Neural progenitor cell (in vitro differentiated cells): ENCODE results near the gene OTUD3. TPM values are rescaled to one million over a fixed set of nuclear protein-coding genes. Genes with fewer than 3 reads are reported as not detected.

ENCODE experiments used
- DNase-seq: peaks from one replicate; pipeline ENCODE4 v3.0.0-alpha.2; 2016; ENCODE audit warnings: low spot score
- H2AFZ ChIP-seq: fragments of 200-600 bp; sonication (generic); replicated peaks from 2 replicates; pipeline ENCODE4 v1.6.1; 2016; ENCODE audit warnings: antibody characterized with exemption
- H3F3A ChIP-seq: fragments of 200-600 bp; sonication (generic); 2 replicates; pipeline ENCODE4 v1.6.1; 2016; ENCODE audit warnings: antibody characterized with exemption, low read depth
- H3K27ac ChIP-seq: fragments of 200-600 bp; sonication (generic); 2 replicates; pipeline ENCODE4 v1.5.1; 2016; ENCODE audit warnings: mild to moderate bottlenecking
- H3K27me3 ChIP-seq: fragments of 200-600 bp; sonication (generic); 2 replicates; pipeline ENCODE4 v1.6.1; 2016; ENCODE audit warnings: mild to moderate bottlenecking, moderate library complexity
- H3K36me3 ChIP-seq: fragments of 200-600 bp; sonication (generic); 2 replicates; pipeline ENCODE4 v1.5.1; 2016
- H3K4me1 ChIP-seq: fragments of 200-600 bp; sonication (generic); 2 replicates; pipeline ENCODE4 v1.6.1; 2016; ENCODE audit warnings: mixed run types
- H3K4me2 ChIP-seq: fragments of 200-600 bp; sonication (generic); 2 replicates; pipeline ENCODE4 v1.6.1; 2016
- H3K4me3 ChIP-seq: fragments of 200-600 bp; sonication (generic); 2 replicates; pipeline ENCODE4 v1.5.1; 2016
- H3K79me2 ChIP-seq: fragments of 200-600 bp; sonication (generic); 2 replicates; pipeline ENCODE4 v1.6.1; 2016; ENCODE audit warnings: low read depth
- H3K9ac ChIP-seq: fragments of 200-600 bp; sonication (generic); 2 replicates; pipeline ENCODE4 v1.6.1; 2016
- H3K9me3 ChIP-seq: fragments of 200-600 bp; sonication (generic); 2 replicates; pipeline ENCODE4 v1.5.1; 2016; ENCODE audit warnings: low read depth
- H4K20me1 ChIP-seq: fragments of 200-600 bp; sonication (generic); 2 replicates; pipeline ENCODE4 v1.6.1; 2016; ENCODE audit warnings: low read depth
- H3K27ac Mint-ChIP-seq: 3 replicates; pipeline ENCODE4 v1.8.0; 2021; ENCODE audit warnings: mixed read lengths
- H3K27me3 Mint-ChIP-seq: 2 replicates; pipeline ENCODE4 v1.8.0; 2022; ENCODE audit warnings: low read depth, mild to moderate bottlenecking, inconsistent platforms, moderate library complexity, mixed read lengths; ENCODE audit not compliant: insufficient read depth
- H3K36me3 Mint-ChIP-seq: 3 replicates; pipeline ENCODE4 v1.8.0; 2021; ENCODE audit warnings: mixed read lengths
- H3K4me1 Mint-ChIP-seq: 3 replicates; pipeline ENCODE4 v1.8.0; 2021; ENCODE audit warnings: mixed read lengths
- H3K4me3 Mint-ChIP-seq: 3 replicates; pipeline ENCODE4 v1.8.0; 2021; ENCODE audit warnings: mild to moderate bottlenecking, moderate library complexity, mixed read lengths
- H3K9me3 Mint-ChIP-seq: 3 replicates; pipeline ENCODE4 v1.8.0; 2020; ENCODE audit warnings: mixed read lengths
- EZH2 ChIP-seq: fragments of 200-600 bp; sonication (generic); IDR thresholded peaks from 2 replicates; pipeline ENCODE4 v1.6.1; 2017; ENCODE audit warnings: antibody characterized with exemption, mild to moderate bottlenecking, moderate library complexity
- EZH2phosphoT487 ChIP-seq: fragments of 200-600 bp; sonication (generic); IDR thresholded peaks from 2 replicates; pipeline ENCODE4 v1.6.1; 2017; ENCODE audit warnings: antibody characterized with exemption
- total RNA-seq: library from RNA; depleted of rRNA; stranded (reverse); fragments of >200 nt; gene quantifications from 2 replicates; pipeline ENCODE4 v1.2.3, GENCODE V29; 2015; ENCODE audit warnings: low replicate concordance
- TF ChIP-seq, protein P1 (sequence below): fragments of 200-600 bp; sonication (generic); IDR thresholded peaks from 2 replicates; pipeline ENCODE4 v1.5.1; 2017; ENCODE audit warnings: antibody characterized with exemption, mild to moderate bottlenecking

Gene OTUD3
- total RNA-seq, 1 donor from 2014 or later, result 28.6 TPM

DNA sequence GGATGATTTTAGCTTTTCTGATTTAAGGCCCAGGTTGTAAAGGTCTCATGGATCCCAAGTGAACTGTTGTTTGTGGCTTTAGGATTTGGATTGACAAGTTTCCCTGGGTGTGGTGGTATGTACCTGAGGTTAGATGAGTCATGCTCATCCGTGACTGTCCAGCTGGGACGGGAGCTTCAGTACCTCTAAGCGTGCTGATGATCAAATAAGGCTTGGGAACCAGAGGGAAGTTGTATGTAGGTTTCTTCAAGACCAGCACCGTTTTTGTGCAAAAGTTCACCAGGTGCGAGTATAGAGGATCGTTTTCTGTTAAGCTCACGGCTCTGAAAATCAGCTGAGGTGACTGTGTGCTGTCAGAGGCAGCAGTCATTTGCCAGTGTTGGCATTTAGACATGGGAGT, 21.4 kb downstream of the OTUD3 start:
- Histone ChIP-seq H3F3A (no peaks in the 10 kb centered on the region), H3K79me2 (peaks cover 12% of the 10 kb centered on the region), H3K4me2 (no peak overlapping the region), H4K20me1 (no peaks in the 10 kb centered on the region), H3K4me3 (no peak overlapping the region), H3K4me1 (no peaks in the 10 kb centered on the region), H2AFZ (no peak overlapping the region), H3K36me3 (peaks cover 22% of the 10 kb centered on the region), H3K9ac (no peak overlapping the region), H3K27ac (no peak overlapping the region), H3K9me3 (no peaks in the 10 kb centered on the region), H3K27me3 (no peaks in the 10 kb centered on the region)
- Mint-ChIP-seq H3K36me3 (peaks cover 41% of the 10 kb centered on the region), H3K4me3 (no peak overlapping the region), H3K4me1 (no peaks in the 10 kb centered on the region), H3K9me3 (no peaks in the 10 kb centered on the region), H3K27me3 (no peaks in the 10 kb centered on the region), H3K27ac (no peak overlapping the region)
- TF ChIP-seq, protein P1, sequence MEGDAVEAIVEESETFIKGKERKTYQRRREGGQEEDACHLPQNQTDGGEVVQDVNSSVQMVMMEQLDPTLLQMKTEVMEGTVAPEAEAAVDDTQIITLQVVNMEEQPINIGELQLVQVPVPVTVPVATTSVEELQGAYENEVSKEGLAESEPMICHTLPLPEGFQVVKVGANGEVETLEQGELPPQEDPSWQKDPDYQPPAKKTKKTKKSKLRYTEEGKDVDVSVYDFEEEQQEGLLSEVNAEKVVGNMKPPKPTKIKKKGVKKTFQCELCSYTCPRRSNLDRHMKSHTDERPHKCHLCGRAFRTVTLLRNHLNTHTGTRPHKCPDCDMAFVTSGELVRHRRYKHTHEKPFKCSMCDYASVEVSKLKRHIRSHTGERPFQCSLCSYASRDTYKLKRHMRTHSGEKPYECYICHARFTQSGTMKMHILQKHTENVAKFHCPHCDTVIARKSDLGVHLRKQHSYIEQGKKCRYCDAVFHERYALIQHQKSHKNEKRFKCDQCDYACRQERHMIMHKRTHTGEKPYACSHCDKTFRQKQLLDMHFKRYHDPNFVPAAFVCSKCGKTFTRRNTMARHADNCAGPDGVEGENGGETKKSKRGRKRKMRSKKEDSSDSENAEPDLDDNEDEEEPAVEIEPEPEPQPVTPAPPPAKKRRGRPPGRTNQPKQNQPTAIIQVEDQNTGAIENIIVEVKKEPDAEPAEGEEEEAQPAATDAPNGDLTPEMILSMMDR, result no peak
- TF ChIP-seq EZH2, result no peak
- no peak for TF ChIP-seq EZH2phosphoT487
- DNase-seq, result no peak

DNA sequence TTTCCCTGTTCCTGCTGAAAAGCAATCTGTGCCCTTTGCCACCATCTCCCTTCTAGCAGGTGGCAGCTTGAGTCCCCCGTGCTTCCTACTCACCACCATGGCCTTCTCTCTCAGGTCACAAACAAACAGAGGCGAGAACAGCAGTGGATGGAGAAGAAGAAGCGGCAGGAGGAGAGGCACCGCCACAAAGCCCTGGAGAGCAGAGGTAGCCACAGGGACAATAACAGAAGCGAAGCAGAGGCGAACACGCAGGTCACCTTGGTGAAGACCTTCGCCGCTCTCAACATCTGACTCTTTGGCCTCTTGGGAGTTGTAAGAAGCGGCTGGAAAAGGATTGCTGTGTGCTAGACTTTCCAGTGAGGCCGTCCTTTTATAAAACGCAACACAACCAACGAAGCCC, 25.3 kb downstream of the OTUD3 start:
- Mint-ChIP-seq H3K27ac (no peak overlapping the region), H3K36me3 (peaks cover 43% of the 10 kb centered on the region), H3K4me3 (no peak overlapping the region), H3K4me1 (no peaks in the 10 kb centered on the region), H3K9me3 (no peaks in the 10 kb centered on the region), H3K27me3 (no peaks in the 10 kb centered on the region)
- Histone ChIP-seq H3K79me2 (no peaks in the 10 kb centered on the region), H3K4me1 (no peaks in the 10 kb centered on the region), H3K27ac (no peak overlapping the region), H4K20me1 (peaks cover 3% of the 10 kb centered on the region), H3K4me3 (no peak overlapping the region), H3K4me2 (no peak overlapping the region), H2AFZ (no peak overlapping the region), H3K9ac (no peak overlapping the region), H3K9me3 (no peaks in the 10 kb centered on the region), H3K36me3 (peaks cover 11% of the 10 kb centered on the region), H3K27me3 (no peaks in the 10 kb centered on the region), H3F3A (no peaks in the 10 kb centered on the region)
- no peak for TF ChIP-seq EZH2
- TF ChIP-seq, protein P1, result no peak
- TF ChIP-seq EZH2phosphoT487, result no peak
- DNase-seq, result no peak

DNA sequence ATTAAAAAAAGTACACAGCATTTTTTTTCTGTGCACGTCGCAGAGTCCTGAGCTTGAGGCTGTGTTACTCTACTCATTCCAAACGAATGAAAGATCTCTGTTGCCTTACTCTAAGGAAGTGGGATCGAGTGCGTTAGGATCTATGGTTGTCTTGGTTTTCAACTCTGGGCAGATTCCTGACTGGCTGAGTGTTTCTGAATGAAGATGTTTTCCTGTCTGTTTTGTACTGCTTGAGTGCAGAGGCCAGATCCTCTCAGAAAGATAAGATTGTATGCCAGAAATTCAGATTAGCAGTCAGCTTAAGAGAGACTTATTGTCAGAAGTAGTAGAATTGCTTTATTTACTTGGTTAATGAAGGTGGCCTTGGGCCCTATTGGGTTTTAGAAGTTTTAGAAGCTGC, 27.2 kb downstream of the OTUD3 start:
- TF ChIP-seq EZH2 (no peak), EZH2phosphoT487 (no peak)
- TF ChIP-seq, protein P1, result no peak
- H3K4me2 ChIP-seq, result no peak overlapping the region
- peaks cover 11% of the 10 kb centered on the region for H3K36me3 ChIP-seq
- no peaks in the 10 kb centered on the region for H3K27me3 Mint-ChIP-seq
- H3K27ac ChIP-seq, result no peak overlapping the region
- H3K4me3 Mint-ChIP-seq, result no peak overlapping the region
- no peaks in the 10 kb centered on the region for H3K4me1 ChIP-seq
- H3K27ac Mint-ChIP-seq, result no peak overlapping the region
- H3K27me3 ChIP-seq, result no peaks in the 10 kb centered on the region
- no peaks in the 10 kb centered on the region for H3K9me3 ChIP-seq
- no peaks in the 10 kb centered on the region for H3F3A ChIP-seq
- no peaks in the 10 kb centered on the region for H3K79me2 ChIP-seq
- H3K9ac ChIP-seq, result no peak overlapping the region
- H3K4me3 ChIP-seq, result no peak overlapping the region
- H4K20me1 ChIP-seq, result peaks cover 3% of the 10 kb centered on the region
- peaks cover 46% of the 10 kb centered on the region for H3K36me3 Mint-ChIP-seq
- DNase-seq, result no peak
- H3K9me3 Mint-ChIP-seq, result no peaks in the 10 kb centered on the region
- H2AFZ ChIP-seq, result no peak overlapping the region
- no peaks in the 10 kb centered on the region for H3K4me1 Mint-ChIP-seq

DNA sequence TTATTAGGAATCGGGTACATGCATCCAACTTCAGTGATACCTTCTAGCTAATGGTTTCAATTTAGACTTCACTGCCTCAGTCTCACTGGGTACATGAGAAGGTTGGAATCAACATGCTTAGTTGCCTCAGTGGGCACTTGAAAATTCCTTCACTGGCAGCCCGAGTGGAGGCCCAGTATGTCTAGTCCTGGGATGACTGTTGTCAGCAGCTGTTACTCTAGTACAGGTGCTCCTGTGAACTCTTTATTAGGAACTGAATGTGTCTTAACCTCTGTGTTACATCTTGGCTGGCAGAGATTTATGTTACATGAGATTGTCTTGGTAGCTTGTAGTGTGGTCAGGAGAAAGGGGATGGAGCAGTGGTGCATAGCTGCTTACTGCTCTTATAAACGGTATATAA, 27.8 kb downstream of the OTUD3 start:
- Histone ChIP-seq H3K9me3 (no peaks in the 10 kb centered on the region), H3K79me2 (no peaks in the 10 kb centered on the region), H2AFZ (no peak overlapping the region), H3K27me3 (no peaks in the 10 kb centered on the region), H3K9ac (no peak overlapping the region), H3K27ac (no peak overlapping the region), H3K4me3 (no peak overlapping the region), H3F3A (no peaks in the 10 kb centered on the region), H3K36me3 (peaks cover 10% of the 10 kb centered on the region), H3K4me1 (no peaks in the 10 kb centered on the region), H4K20me1 (peaks cover 3% of the 10 kb centered on the region), H3K4me2 (no peak overlapping the region)
- Mint-ChIP-seq H3K4me1 (no peaks in the 10 kb centered on the region), H3K27me3 (no peaks in the 10 kb centered on the region), H3K4me3 (no peak overlapping the region), H3K9me3 (no peaks in the 10 kb centered on the region), H3K36me3 (peaks cover 42% of the 10 kb centered on the region), H3K27ac (no peak overlapping the region)
- DNase-seq, result no peak
- TF ChIP-seq, protein P1, result no peak
- no peak for TF ChIP-seq EZH2
- TF ChIP-seq EZH2phosphoT487, result no peak
